Endothelial cell of umbilical vein (primary cell): Measurements from ENCODE around the gene ARL6IP4. TPM values are rescaled to one million over a fixed set of nuclear protein-coding genes. Genes with fewer than 3 reads are reported as not detected.

Experiments used
- BruUV-seq: library from RNA; stranded (reverse); fragments of 400-500 nt; replicated peaks from 2 replicates; lab custom pipeline; 2021; lab: Mats Ljungman, UMichigan
- CTCF ChIA-PET: fragments of 300-600, 350-600 bp; sonication (Branson Sonifier 250); formaldehyde crosslinking; loops from one replicate; lab custom pipeline; 2021; ENCODE audit warnings: antibody characterized with exemption, inconsistent platforms; lab: Charles Lee
- POLR2A ChIA-PET: fragments of 300-600, 350-600 bp; sonication (Branson Sonifier 250); formaldehyde crosslinking; loops from one replicate; lab custom pipeline; 2021; ENCODE audit warnings: antibody characterized with exemption, inconsistent platforms; lab: Charles Lee
- DNase-seq: peaks from one replicate; pipeline ENCODE4 v3.0.0-alpha.2; 2011; ENCODE audit warnings: low read depth, low spot score
- FAIRE-seq: peaks from 2 replicates; lab custom pipeline; 2011; peaks lifted over from hg19 to GRCh38; lab: Jason Lieb, UNC
- H2AFZ ChIP-seq: 2 replicates; pipeline ENCODE4 v1.6.0; 2012; ENCODE audit warnings: low read depth, low read length, control low read depth, inconsistent platforms
- H3K27ac ChIP-seq: 2 replicates; pipeline ENCODE4 v1.5.1; 2011; ENCODE audit warnings: low read depth, mild to moderate bottlenecking, control low read depth, low read length, moderate library complexity; ENCODE audit not compliant: insufficient read depth
- H3K27me3 ChIP-seq, 2 experiments: 2 replicates each; pipeline versions ENCODE4 v1.6.0 to v1.6.1; 2011; ENCODE audit warnings: low read length in 2 of 2, mixed read lengths in 1 of 2; ENCODE audit not compliant: control insufficient read depth in 2 of 2, insufficient read depth in 2 of 2
- H3K36me3 ChIP-seq, 2 experiments: 2 replicates in 1 of 2; 3 replicates in 1 of 2; pipeline ENCODE4 v1.5.1; 2011; ENCODE audit warnings: low read length in 2 of 2, mild to moderate bottlenecking in 1 of 2, moderate library complexity in 1 of 2; ENCODE audit not compliant: control insufficient read depth in 2 of 2, insufficient read depth in 2 of 2; ENCODE audit errors: extremely low read depth in 1 of 2
- H3K4me1 ChIP-seq: 3 replicates; pipeline ENCODE4 v1.5.1; 2011; ENCODE audit warnings: mild to moderate bottlenecking, low read length; ENCODE audit not compliant: control insufficient read depth, insufficient read depth; ENCODE audit errors: extremely low read depth
- H3K4me2 ChIP-seq: 2 replicates; pipeline ENCODE4 v1.6.1; 2011; ENCODE audit warnings: low read length, control low read depth, mixed read lengths; ENCODE audit not compliant: insufficient read depth
- H3K4me3 ChIP-seq, 3 experiments: fragments of 200-600 bp in 1 of 3; sonication (generic), shearing (Covaris generic) in 1 of 3; replicated peaks in 1 of 3; 2 replicates each; pipeline ENCODE4 v1.5.1; 2011 to 2016; ENCODE audit warnings: control low read depth in 3 of 3, low read length in 3 of 3, mild to moderate bottlenecking in 2 of 3, inconsistent platforms in 1 of 3, low read depth in 1 of 3, moderate library complexity in 1 of 3; ENCODE audit not compliant: insufficient read depth in 1 of 3
- H3K79me2 ChIP-seq: 2 replicates; pipeline ENCODE4 v1.6.0; 2012; ENCODE audit warnings: low read length, inconsistent platforms; ENCODE audit not compliant: control insufficient read depth, insufficient read depth
- H3K9ac ChIP-seq: replicated peaks from 2 replicates; pipeline ENCODE3; 2011; ENCODE audit warnings: low read length, control low read depth; ENCODE audit not compliant: insufficient read depth; ENCODE audit errors: extremely low read depth
- H3K9me1 ChIP-seq: replicated peaks from 3 replicates; pipeline ENCODE4 v1.6.0; 2011; ENCODE audit warnings: mild to moderate bottlenecking, low read length; ENCODE audit not compliant: control insufficient read depth, insufficient read depth; ENCODE audit errors: extremely low read depth
- H3K9me3 ChIP-seq: replicated peaks from 2 replicates; pipeline ENCODE4 v1.5.1; 2012; ENCODE audit warnings: low read length, inconsistent platforms; ENCODE audit not compliant: control insufficient read depth, insufficient read depth
- H4K20me1 ChIP-seq: replicated peaks from 2 replicates; pipeline ENCODE3; 2011; ENCODE audit warnings: mild to moderate bottlenecking, low read length; ENCODE audit not compliant: control insufficient read depth, insufficient read depth; ENCODE audit errors: extremely low read depth
- EZH2 ChIP-seq: IDR thresholded peaks from 2 replicates; pipeline ENCODE4 v1.6.1; 2012; ENCODE audit warnings: borderline replicate concordance, low read depth, mild to moderate bottlenecking, moderate library complexity, low read length, inconsistent platforms; ENCODE audit not compliant: severe bottlenecking
- FOS ChIP-seq: IDR thresholded peaks from 2 replicates; pipeline ENCODE4 v1.6.1; 2011; ENCODE audit warnings: mild to moderate bottlenecking, low read length, moderate library complexity, borderline replicate concordance; ENCODE audit not compliant: insufficient read depth
- GATA2 ChIP-seq: IDR thresholded peaks from 2 replicates; pipeline ENCODE4 v1.7.0; 2011; ENCODE audit warnings: low read depth, mild to moderate bottlenecking, moderate library complexity, mixed read lengths, low read length; ENCODE audit not compliant: insufficient read length, insufficient read depth
- MAX ChIP-seq: IDR thresholded peaks from 2 replicates; pipeline ENCODE4 v1.6.1; 2011; ENCODE audit not compliant: insufficient read depth, insufficient read length
- MYC ChIP-seq: IDR thresholded peaks from one replicate; pipeline ENCODE4 v1.6.1; 2011; ENCODE audit warnings: mild to moderate bottlenecking, low read depth, low read length
- POLR2AphosphoS5 ChIP-seq: IDR thresholded peaks from 2 replicates; pipeline ENCODE4 v1.6.1; 2012; ENCODE audit warnings: low read depth, mild to moderate bottlenecking, control low read depth, low read length, moderate library complexity; ENCODE audit not compliant: insufficient read depth
- dilution Hi-C: fragments of 300-500 bp; cut with MboI; formaldehyde crosslinking; loops from one replicate; pipeline ENCODE4 v1.15.0; 2019; ENCODE audit warnings: low sequenced_read_pairs; ENCODE audit not compliant: extremely low pct_ligation_motif_present
- intact Hi-C: fragments of 100-400 bp; cut with micrococcal nuclease; formaldehyde crosslinking; loops from one replicate; pipeline ENCODE4 v1.10.0; 2022
- polyA plus RNA-seq, 4 experiments: library from polyadenylated mRNA; depleted of rRNA in 3 of 4; stranded (reverse) in 3 of 4; unstranded in 1 of 4; fragments of >200 nt; gene quantifications; 2 replicates each; pipeline versions ENCODE4 v1.2.1 to v1.2.3, GENCODE V29; 2011 to 2012; ENCODE audit warnings: missing spikeins in 1 of 4
- total RNA-seq: library from RNA; stranded (reverse); gene quantifications from 2 replicates; pipeline ENCODE4 v1.2.3, GENCODE V29; 2021

ARL6IP4 gene
- total and polyA plus RNA-seq, 2 donors (not counting 3 experiments of a cell fraction or from before 2014, with no cell fraction given), result 193 to 226 TPM

- dilution Hi-C loops, result no loop called here
- intact Hi-C loops, result no loop called here
- no peak for TF ChIP-seq EZH2
- FAIRE-seq, result no peak
- Histone ChIP-seq H2AFZ (no peak overlapping the region), H3K79me2 (peaks cover 17% of the 10 kb centered on the region), H3K4me2 (no peak overlapping the region), H3K36me3 (peaks cover 0 to 10% of the 10 kb centered on the region in 2 experiments), H3K27ac (no peak overlapping the region), H3K4me1 (peaks cover 27% of the 10 kb centered on the region), H3K9me1 (no peaks in the 10 kb centered on the region), H3K4me3 (no peak overlapping the region), H3K9ac (no peak overlapping the region), H4K20me1 (no peaks in the 10 kb centered on the region), H3K27me3 (no peaks in the 10 kb centered on the region), H3K9me3 (no peaks in the 10 kb centered on the region)
- BruUV-seq, result no TSS peak
- CTCF ChIA-PET, result no interaction called here
- no peak for DNase-seq
- POLR2A ChIA-PET, result no interaction called here
Measured at GRCh38 chr12:122986258-122986871, 5.9 kb downstream of the ARL6IP4 start.

DNA sequence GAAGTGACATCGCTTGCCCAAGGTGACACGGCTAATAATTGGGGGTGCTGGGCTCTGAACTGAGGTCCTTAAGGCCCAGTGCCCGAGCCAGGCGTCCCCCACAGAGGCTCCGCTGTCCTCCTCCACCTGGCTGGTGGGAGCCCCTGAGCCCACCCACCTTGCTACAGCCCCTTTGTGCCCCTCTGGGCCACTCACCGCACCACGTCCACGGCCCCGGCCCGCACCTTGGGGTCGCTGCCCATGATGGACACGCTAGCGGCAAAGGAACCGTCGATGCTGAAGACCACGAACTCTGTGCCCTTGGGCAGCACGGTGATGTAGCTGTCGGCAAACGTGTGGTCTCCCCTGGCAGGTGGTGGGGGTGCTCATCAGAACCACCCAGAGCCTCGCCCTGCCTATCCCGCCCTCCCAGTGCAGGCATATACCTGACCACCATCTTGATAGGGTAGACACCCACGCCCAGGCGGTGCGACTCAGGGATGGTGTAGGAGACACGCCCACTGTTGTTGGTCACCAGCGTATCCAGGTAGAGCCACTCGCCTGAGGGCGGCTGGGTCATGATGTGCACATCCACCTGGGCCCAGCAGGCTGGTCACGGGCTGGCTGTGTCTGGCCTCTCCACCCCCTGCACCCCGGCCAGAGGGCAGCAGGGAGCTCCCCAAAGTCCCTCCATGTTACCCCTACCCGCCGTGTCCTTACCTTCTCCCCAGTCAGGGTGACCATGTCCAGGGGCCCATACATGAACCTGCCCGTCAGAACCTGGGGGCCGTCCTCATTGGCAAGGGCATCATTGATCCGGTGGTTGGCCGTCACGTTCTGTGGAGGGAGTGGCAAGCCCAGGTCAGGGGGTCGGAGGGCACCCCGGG, 6.8 kb downstream of the ARL6IP4 start:
- Histone ChIP-seq H3K9me3 (no peaks in the 10 kb centered on the region), H3K4me2 (no peak overlapping the region), H3K4me1 (peaks cover 19% of the 10 kb centered on the region), H3K4me3 (no peak overlapping the region), H3K27me3 (no peaks in the 10 kb centered on the region), H3K36me3 (peaks cover 0 to 8% of the 10 kb centered on the region in 2 experiments), H3K27ac (no peak overlapping the region), H3K79me2 (peaks cover 8% of the 10 kb centered on the region), H2AFZ (no peak overlapping the region), H3K9me1 (no peaks in the 10 kb centered on the region), H3K9ac (no peak overlapping the region), H4K20me1 (no peaks in the 10 kb centered on the region)
- no peak for TF ChIP-seq FOS
- no peak for TF ChIP-seq POLR2AphosphoS5
- TF ChIP-seq MYC, result no peak
- TF ChIP-seq MAX, result no peak
- TF ChIP-seq GATA2, result no peak
- DNase-seq (no peak), FAIRE-seq (no peak)
- ChIA-PET POLR2A (no interaction called here), CTCF (interaction anchor here (1.9 kb wide), 1 partner anchor 251 kb away, joined by 8 read pairs; no protein-coding TSS in a partner anchor)
- intact Hi-C loops, result no loop called here
- no TSS peak for BruUV-seq
- dilution Hi-C loops, result no loop called here
